H9 (cell line): ENCODE results near the gene ATP13A1. TPM values are rescaled to one million over a fixed set of nuclear protein-coding genes. Genes with fewer than 3 reads are reported as not detected.

Source experiments
- DNase-seq: peaks from one replicate; pipeline ENCODE4 v3.0.0-alpha.2; 2017
- H2AFZ ChIP-seq: one replicate; pipeline ENCODE4 v1.6.1; 2013; ENCODE audit warnings: mild to moderate bottlenecking, low read length, control low read depth, moderate library complexity
- H2AK5ac ChIP-seq: 2 replicates; pipeline ENCODE4 v1.6.1; 2013; ENCODE audit warnings: low read length, control low read depth, mixed read lengths; ENCODE audit not compliant: insufficient read length
- H2BK120ac ChIP-seq: one replicate; pipeline ENCODE4 v1.6.1; 2013; ENCODE audit warnings: low read depth, mild to moderate bottlenecking, low read length, control low read depth, inconsistent platforms; ENCODE audit not compliant: poor library complexity, severe bottlenecking
- H2BK12ac ChIP-seq: 2 replicates; pipeline ENCODE4 v1.6.1; 2013; ENCODE audit warnings: low read length, control low read depth, mixed read lengths, low read depth; ENCODE audit not compliant: insufficient read length
- H2BK15ac ChIP-seq: 2 replicates; pipeline ENCODE4 v1.6.1; 2013; ENCODE audit warnings: low read depth, low read length, control low read depth
- H2BK20ac ChIP-seq: one replicate; pipeline ENCODE4 v1.6.1; 2013; ENCODE audit warnings: low read depth, mild to moderate bottlenecking, low read length, control low read depth, inconsistent platforms; ENCODE audit not compliant: poor library complexity, severe bottlenecking
- H2BK5ac ChIP-seq: 2 replicates; pipeline ENCODE4 v1.6.1; 2013; ENCODE audit warnings: low read length, control low read depth, mixed read lengths; ENCODE audit not compliant: insufficient read length
- H3K14ac ChIP-seq: 2 replicates; pipeline ENCODE4 v1.6.1; 2013; ENCODE audit warnings: low read length, control low read depth; ENCODE audit not compliant: insufficient read depth
- H3K18ac ChIP-seq: 2 replicates; pipeline ENCODE4 v1.6.1; 2013; ENCODE audit warnings: low read depth, mild to moderate bottlenecking, mixed read lengths, low read length, control low read depth; ENCODE audit not compliant: insufficient read length
- H3K23ac ChIP-seq: 2 replicates; pipeline ENCODE4 v1.6.1; 2013; ENCODE audit warnings: low read length, control low read depth, mixed read lengths, low read depth; ENCODE audit not compliant: insufficient read length
- H3K23me2 ChIP-seq: 2 replicates; pipeline ENCODE4 v1.6.1; 2013; ENCODE audit warnings: low read depth, mild to moderate bottlenecking, mixed read lengths, low read length, control low read depth; ENCODE audit not compliant: insufficient read length, poor library complexity, severe bottlenecking
- H3K27ac ChIP-seq: 2 replicates; pipeline ENCODE4 v1.5.1; 2013; ENCODE audit warnings: low read length, control low read depth, mixed read lengths, low read depth; ENCODE audit not compliant: insufficient read length
- H3K27me3 ChIP-seq: 2 replicates; pipeline ENCODE4 v1.6.1; 2013; ENCODE audit warnings: low read length, control low read depth, inconsistent platforms; ENCODE audit not compliant: insufficient read depth
- H3K4ac ChIP-seq: 2 replicates; pipeline ENCODE4 v1.6.1; 2013; ENCODE audit warnings: low read depth, mild to moderate bottlenecking, control low read depth, inconsistent platforms, low read length, moderate library complexity
- H3K4me1 ChIP-seq: 2 replicates; pipeline ENCODE4 v1.6.1; 2013; ENCODE audit warnings: low read length, control low read depth, inconsistent platforms; ENCODE audit not compliant: insufficient read depth
- H3K4me2 ChIP-seq: 2 replicates; pipeline ENCODE4 v1.6.1; 2013; ENCODE audit warnings: low read length, control low read depth, mixed read lengths; ENCODE audit not compliant: insufficient read length, insufficient read depth
- H3K56ac ChIP-seq: 2 replicates; pipeline ENCODE4 v1.6.1; 2013; ENCODE audit warnings: low read depth, mild to moderate bottlenecking, mixed read lengths, low read length, control low read depth; ENCODE audit not compliant: insufficient read length
- H3K79me1 ChIP-seq: 2 replicates; pipeline ENCODE4 v1.6.1; 2013; ENCODE audit warnings: low read depth, mild to moderate bottlenecking, moderate library complexity, low read length, control low read depth, inconsistent platforms; ENCODE audit not compliant: insufficient read depth, poor library complexity, severe bottlenecking
- H3K79me2 ChIP-seq: 2 replicates; pipeline ENCODE4 v1.6.1; 2013; ENCODE audit warnings: low read length, control low read depth, inconsistent platforms; ENCODE audit not compliant: insufficient read depth
- H3K9ac ChIP-seq: 2 replicates; pipeline ENCODE4 v1.6.1; 2013; ENCODE audit warnings: low read length, control low read depth, mixed read lengths; ENCODE audit not compliant: insufficient read length; ENCODE audit errors: extremely low read depth
- H3K9me3 ChIP-seq: one replicate; pipeline ENCODE4 v1.6.1; 2013; ENCODE audit warnings: low read depth, low read length, inconsistent platforms; ENCODE audit not compliant: control insufficient read depth
- H3T11ph ChIP-seq: one replicate; pipeline ENCODE4 v1.6.1; 2013; ENCODE audit warnings: mild to moderate bottlenecking, low read length, control low read depth, inconsistent platforms
- H4K20me1 ChIP-seq: one replicate; pipeline ENCODE4 v1.6.1; 2013; ENCODE audit not compliant: control insufficient read depth, insufficient read length, insufficient read depth
- H4K5ac ChIP-seq: 2 replicates; pipeline ENCODE4 v1.6.1; 2013; ENCODE audit warnings: low read depth, mild to moderate bottlenecking, mixed read lengths, low read length, control low read depth; ENCODE audit not compliant: insufficient read length
- H4K8ac ChIP-seq: replicated peaks from 2 replicates; pipeline ENCODE4 v1.6.1; 2013; ENCODE audit warnings: low read length, control low read depth, mixed read lengths, low read depth; ENCODE audit not compliant: insufficient read length
- H4K91ac ChIP-seq: 2 replicates; pipeline ENCODE4 v1.6.1; 2013; ENCODE audit warnings: low read depth, mild to moderate bottlenecking, moderate library complexity, mixed read lengths, low read length, control low read depth; ENCODE audit not compliant: insufficient read length
- H3K27ac Mint-ChIP-seq, 3 experiments: 2 replicates in 2 of 3; 3 replicates in 1 of 3; pipeline ENCODE4 v1.8.0; 2020 to 2021; ENCODE audit warnings: mixed read lengths in 3 of 3, mild to moderate bottlenecking in 1 of 3, moderate library complexity in 1 of 3
- H3K27me3 Mint-ChIP-seq: 2 replicates; pipeline ENCODE4 v1.8.0; 2021; ENCODE audit warnings: low read depth, mild to moderate bottlenecking, moderate library complexity, mixed read lengths
- H3K36me3 Mint-ChIP-seq, 3 experiments: 2 replicates in 2 of 3; 3 replicates in 1 of 3; pipeline ENCODE4 v1.8.0; 2020 to 2021; ENCODE audit warnings: low read depth in 3 of 3, mixed read lengths in 3 of 3; ENCODE audit not compliant: insufficient read depth in 1 of 3
- H3K4me1 Mint-ChIP-seq, 2 experiments: 2 replicates each; pipeline ENCODE4 v1.8.0; 2020; ENCODE audit warnings: mixed read lengths in 2 of 2
- H3K4me3 Mint-ChIP-seq, 2 experiments: 2 replicates in 1 of 2; 3 replicates in 1 of 2; pipeline ENCODE4 v1.8.0; 2020 to 2021; ENCODE audit warnings: mild to moderate bottlenecking in 2 of 2, mixed read lengths in 2 of 2, moderate library complexity in 1 of 2
- H3K9me3 Mint-ChIP-seq, 2 experiments: 2 replicates in 1 of 2; 3 replicates in 1 of 2; pipeline ENCODE4 v1.8.0; 2020; ENCODE audit warnings: mild to moderate bottlenecking in 2 of 2, mixed read lengths in 2 of 2, moderate library complexity in 1 of 2
- CTCF ChIP-seq: fragments of 200-600 bp; sonication (generic); conservative IDR thresholded peaks from 3 replicates; pipeline ENCODE4 v1.8.0; 2021; ENCODE audit warnings: antibody characterized with exemption, mild to moderate bottlenecking
- WGBS: extraction: QIAGEN DNeasy Blood & Tissue Kit; methylation state at CpG from one replicate; pipeline ENCODE4 v1.1.7; 2013; ENCODE audit warnings: missing lambda C conversion rate, low lambda C conversion rate, mixed read lengths; ENCODE audit not compliant: insufficient read length; ENCODE audit errors: extremely low coverage; 5-methylcytosine and 5-hydroxymethylcytosine counted together
- total RNA-seq: library from RNA; stranded (reverse); gene quantifications from 2 replicates; pipeline ENCODE4 v1.2.1, GENCODE V29; 2021

Gene ATP13A1
- total RNA-seq, 1 experiment from 2014 or later, result 67.8 TPM

GRCh38 chr19:19636573-19637185, 26.8 kb downstream of the ATP13A1 start:
- H2BK120ac ChIP-seq, result no peak overlapping the region
- H4K5ac ChIP-seq, result no peak overlapping the region
- no peak overlapping the region for H2AFZ ChIP-seq
- no peak overlapping the region for H2BK15ac ChIP-seq
- H3K23me2 ChIP-seq, result no peaks in the 10 kb centered on the region
- H3K4ac ChIP-seq, result no peak overlapping the region
- H4K20me1 ChIP-seq, result no peaks in the 10 kb centered on the region
- no peak overlapping the region for H4K91ac ChIP-seq
- no peak overlapping the region for H3K23ac ChIP-seq
- Mint-ChIP-seq H3K9me3 (no peaks in the 10 kb centered on the region; a peak in 1 of 5 replicates), H3K4me3 (no peak overlapping the region), H3K27me3 (no peaks in the 10 kb centered on the region), H3K27ac (no peak overlapping the region), H3K4me1 (peaks cover 0 to 4% of the 10 kb centered on the region in 2 experiments; a peak in 1 of 4 replicates), H3K36me3 (peaks cover 9 to 36% (median 32%) of the 10 kb centered on the region in 3 experiments; a peak in 6 of 7 replicates)
- H3K27ac ChIP-seq, result no peak overlapping the region
- H2BK20ac ChIP-seq, result no peak overlapping the region
- no peak for DNase-seq
- H4K8ac ChIP-seq, result no peak overlapping the region
- H3K79me1 ChIP-seq, result no peaks in the 10 kb centered on the region
- H3K18ac ChIP-seq, result no peak overlapping the region
- no peaks in the 10 kb centered on the region for H3K79me2 ChIP-seq
- no peak overlapping the region for H3K14ac ChIP-seq
- no CpG with 5 or more reads among the region's 9 CpGs for WGBS
- no peak overlapping the region for H2BK5ac ChIP-seq
- no peak for TF ChIP-seq CTCF
- no peak overlapping the region for H3K9ac ChIP-seq
- no peaks in the 10 kb centered on the region for H3K4me1 ChIP-seq
- H3K9me3 ChIP-seq, result no peaks in the 10 kb centered on the region
- H2AK5ac ChIP-seq, result no peak overlapping the region
- H3K4me2 ChIP-seq, result no peak overlapping the region
- H2BK12ac ChIP-seq, result no peak overlapping the region
- H3T11ph ChIP-seq, result no peak overlapping the region
- no peak overlapping the region for H3K56ac ChIP-seq
- no peaks in the 10 kb centered on the region for H3K27me3 ChIP-seq
